Liver (tissue), 9 donors: ENCODE data around the gene GBX1. TPM values are rescaled to one million over a fixed set of nuclear protein-coding genes. Genes with fewer than 3 reads are reported as not detected.

Experiments used
- DNase-seq: peaks from one replicate; pipeline ENCODE4 v3.0.0-alpha.2; 2017; ENCODE audit warnings: low spot score
- H3K27ac ChIP-seq, 2 donors: one replicate each; pipeline ENCODE4 v1.7.0; 2013; ENCODE audit warnings: inconsistent platforms in 2 of 2, low read length in 2 of 2, control low read depth in 1 of 2, low read depth in 1 of 2, mild to moderate bottlenecking in 1 of 2
- H3K27me3 ChIP-seq, 4 donors: one replicate each; pipeline versions ENCODE4 v1.6.1 to v1.7.0; 2013; ENCODE audit warnings: low read length in 3 of 4, inconsistent platforms in 1 of 4, mild to moderate bottlenecking in 1 of 4, moderate library complexity in 1 of 4; ENCODE audit not compliant: control insufficient read depth in 4 of 4, insufficient read depth in 4 of 4
- H3K36me3 ChIP-seq, 4 donors: one replicate each; pipeline versions ENCODE4 v1.6.1 to v1.7.0; 2013; ENCODE audit warnings: low read length in 3 of 4, mild to moderate bottlenecking in 3 of 4, low read depth in 1 of 4, moderate library complexity in 1 of 4; ENCODE audit not compliant: control insufficient read depth in 4 of 4, insufficient read depth in 3 of 4
- H3K4me1 ChIP-seq, 4 donors: one replicate each; pipeline versions ENCODE4 v1.6.1 to v1.7.0; 2013; ENCODE audit warnings: low read length in 3 of 4, mild to moderate bottlenecking in 3 of 4, moderate library complexity in 1 of 4; ENCODE audit not compliant: control insufficient read depth in 4 of 4, insufficient read depth in 4 of 4
- H3K4me3 ChIP-seq, 3 donors: one replicate each; pipeline versions ENCODE4 v1.6.1 to v1.7.0; 2013; ENCODE audit warnings: low read length in 3 of 3, control low read depth in 1 of 3, low read depth in 1 of 3, mild to moderate bottlenecking in 1 of 3
- H3K9ac ChIP-seq, 2 donors: one replicate each; pipeline ENCODE4 v1.7.0; 2013; ENCODE audit warnings: low read length in 2 of 2, mild to moderate bottlenecking in 2 of 2, moderate library complexity in 2 of 2, control low read depth in 1 of 2, low read depth in 1 of 2
- H3K9me3 ChIP-seq, 4 donors: one replicate each; pipeline versions ENCODE4 v1.6.1 to v1.7.0; 2013; ENCODE audit warnings: low read length in 3 of 4; ENCODE audit not compliant: control insufficient read depth in 4 of 4
- ATF3 ChIP-seq: IDR thresholded peaks from 2 replicates; pipeline ENCODE4 v1.6.1; 2016; ENCODE audit warnings: antibody characterized with exemption
- FOXA1 ChIP-seq: IDR thresholded peaks from 2 replicates; pipeline ENCODE4 v1.6.1; 2016; ENCODE audit warnings: antibody characterized with exemption
- FOXA2 ChIP-seq: IDR thresholded peaks from 2 replicates; pipeline ENCODE4 v1.6.1; 2016; ENCODE audit warnings: antibody characterized with exemption
- GABPA ChIP-seq, 2 donors: IDR thresholded peaks in 1 of 2; conservative IDR thresholded peaks in 1 of 2; 2 replicates each; pipeline ENCODE4 v1.6.1; 2016; ENCODE audit warnings: antibody characterized with exemption in 2 of 2, mild to moderate bottlenecking in 1 of 2, moderate library complexity in 1 of 2
- HNF4G ChIP-seq: IDR thresholded peaks from 2 replicates; pipeline ENCODE4 v1.6.1; 2016; ENCODE audit warnings: antibody characterized with exemption
- JUND ChIP-seq, 2 donors: IDR thresholded peaks; 2 replicates each; pipeline ENCODE4 v1.6.1; 2016; ENCODE audit warnings: antibody characterized with exemption in 2 of 2
- NR2F2 ChIP-seq: IDR thresholded peaks from 2 replicates; pipeline ENCODE4 v1.6.1; 2016; ENCODE audit warnings: antibody characterized with exemption
- RAD21 ChIP-seq, 2 donors: IDR thresholded peaks; 2 replicates each; pipeline ENCODE4 v1.6.1; 2016; ENCODE audit warnings: antibody characterized with exemption in 2 of 2, mild to moderate bottlenecking in 2 of 2
- RXRA ChIP-seq, 2 donors: IDR thresholded peaks; 2 replicates each; pipeline ENCODE4 v1.6.1; 2017 to 2018; ENCODE audit warnings: antibody characterized with exemption in 2 of 2, mild to moderate bottlenecking in 1 of 2
- SP1 ChIP-seq: IDR thresholded peaks from 2 replicates; pipeline ENCODE4 v1.6.1; 2018; ENCODE audit warnings: antibody characterized with exemption, mild to moderate bottlenecking
- TAF1 ChIP-seq: conservative IDR thresholded peaks from 2 replicates; pipeline ENCODE4 v1.6.1; 2016; ENCODE audit warnings: antibody characterized with exemption, mild to moderate bottlenecking
- YY1 ChIP-seq: IDR thresholded peaks from 2 replicates; pipeline ENCODE4 v1.6.1; 2016; ENCODE audit warnings: antibody characterized with exemption, mild to moderate bottlenecking
- ZBTB33 ChIP-seq: IDR thresholded peaks from 2 replicates; pipeline ENCODE4 v1.6.1; 2016; ENCODE audit warnings: antibody characterized with exemption
- WGBS: extraction: QIAGEN DNeasy Blood & Tissue Kit; methylation state at CpG from one replicate; pipeline ENCODE4 v1.1.7; 2013; 5-methylcytosine and 5-hydroxymethylcytosine counted together
- polyA plus RNA-seq, 2 donors: library from polyadenylated mRNA; stranded (reverse) in 1 of 2; unstranded in 1 of 2; fragments of 200-250 nt in 1 of 2; fragments of >200 nt in 1 of 2; fragmentation: Nextera tagmentation in 1 of 2; extraction: Ambion mirVana in 1 of 2; gene quantifications; one replicate each; pipeline versions ENCODE4 v1.2.1 to v1.2.3, GENCODE V29; 2013 to 2015
- total RNA-seq, 2 donors: library from RNA; depleted of rRNA; stranded (reverse); fragments of >200 nt; gene quantifications; one replicate each; pipeline ENCODE4 v1.2.3, GENCODE V29; 2014
- TF ChIP-seq, protein P1 (sequence below): fragments of 150-350 bp; IDR thresholded peaks from 2 replicates; pipeline ENCODE4 v1.5.1; 2017; ENCODE audit warnings: improper control_type of control experiment, low read depth, low read length; ENCODE audit not compliant: missing input control
- donor health status: healthy.
- donor health status: healthy.
- donor health status: healthy.
- donor health status: healthy.
- donor health status: healthy.

Gene GBX1
- total and polyA plus RNA-seq, 4 donors: not detected

DNA sequence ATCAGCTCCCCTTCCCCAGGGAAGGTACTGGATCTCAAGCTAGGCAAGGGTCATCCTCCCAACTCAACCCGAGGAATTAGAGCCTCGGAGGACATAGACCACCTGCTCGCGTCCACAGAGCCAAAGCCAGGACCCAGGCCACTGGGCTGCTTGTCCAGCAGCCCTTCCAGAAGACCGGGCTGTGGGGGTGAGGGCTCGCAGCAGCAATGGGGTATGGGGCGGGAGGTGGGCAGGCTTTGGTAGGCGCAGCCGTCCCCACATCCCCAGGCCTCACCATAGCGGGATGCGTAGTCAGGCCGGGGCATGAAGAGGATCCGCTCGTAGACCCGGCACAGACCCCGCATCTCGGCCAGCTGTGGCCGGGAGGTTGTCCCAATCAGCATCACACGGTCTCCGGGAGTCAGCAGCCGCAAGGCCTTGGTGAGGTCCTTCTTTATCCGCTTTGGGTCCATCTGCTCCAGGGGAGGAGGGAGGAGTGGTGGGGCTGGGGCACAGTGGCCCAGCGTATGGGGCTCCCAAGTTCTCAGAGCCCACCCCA, 24.6 kb upstream of the GBX1 start (continued):
- TF ChIP-seq RXRA (IDR thresholded peaks at IDR 0.05) (no peak), FOXA2 (no peak), TAF1 (no peak), HNF4G (no peak), FOXA1 (no peak), ATF3 (no peak), RAD21 (IDR thresholded peaks at IDR 0.05) (no peak)
- TF ChIP-seq, protein P1, sequence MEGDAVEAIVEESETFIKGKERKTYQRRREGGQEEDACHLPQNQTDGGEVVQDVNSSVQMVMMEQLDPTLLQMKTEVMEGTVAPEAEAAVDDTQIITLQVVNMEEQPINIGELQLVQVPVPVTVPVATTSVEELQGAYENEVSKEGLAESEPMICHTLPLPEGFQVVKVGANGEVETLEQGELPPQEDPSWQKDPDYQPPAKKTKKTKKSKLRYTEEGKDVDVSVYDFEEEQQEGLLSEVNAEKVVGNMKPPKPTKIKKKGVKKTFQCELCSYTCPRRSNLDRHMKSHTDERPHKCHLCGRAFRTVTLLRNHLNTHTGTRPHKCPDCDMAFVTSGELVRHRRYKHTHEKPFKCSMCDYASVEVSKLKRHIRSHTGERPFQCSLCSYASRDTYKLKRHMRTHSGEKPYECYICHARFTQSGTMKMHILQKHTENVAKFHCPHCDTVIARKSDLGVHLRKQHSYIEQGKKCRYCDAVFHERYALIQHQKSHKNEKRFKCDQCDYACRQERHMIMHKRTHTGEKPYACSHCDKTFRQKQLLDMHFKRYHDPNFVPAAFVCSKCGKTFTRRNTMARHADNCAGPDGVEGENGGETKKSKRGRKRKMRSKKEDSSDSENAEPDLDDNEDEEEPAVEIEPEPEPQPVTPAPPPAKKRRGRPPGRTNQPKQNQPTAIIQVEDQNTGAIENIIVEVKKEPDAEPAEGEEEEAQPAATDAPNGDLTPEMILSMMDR: no peak

DNA sequence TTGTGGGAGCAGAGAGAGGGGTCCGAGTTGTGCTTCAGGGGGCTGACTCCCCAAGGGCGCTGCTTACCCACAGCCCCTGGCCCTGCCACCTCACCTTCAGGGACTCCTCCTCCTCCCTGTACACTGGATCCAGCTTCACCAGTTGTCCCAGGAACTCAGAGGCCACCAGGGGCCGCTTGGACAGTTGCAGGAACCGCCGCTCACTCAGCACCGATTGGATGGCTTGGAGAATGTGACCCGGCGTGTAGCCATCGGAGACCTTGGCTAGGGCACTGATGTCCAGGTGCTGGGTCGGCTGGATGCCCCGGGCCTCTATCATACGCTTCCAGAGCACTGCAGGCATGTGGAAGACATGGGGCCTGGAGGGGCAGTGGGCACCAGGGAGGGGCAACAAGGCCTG, 24.1 kb upstream of the GBX1 start:
- DNase-seq: no peak
- Histone ChIP-seq H3K36me3 (no peaks in the 10 kb centered on the region), H3K4me3 (no peak overlapping the region), H3K9me3 (no peaks in the 10 kb centered on the region), H3K27ac (no peak overlapping the region), H3K9ac (no peak overlapping the region), H3K4me1 (no peaks in the 10 kb centered on the region), H3K27me3 (peaks cover 0 to 9% (median under 1%) of the 10 kb centered on the region in 4 donors)
- TF ChIP-seq ATF3 (no peak), FOXA2 (no peak), NR2F2 (no peak), JUND (IDR thresholded peaks at IDR 0.05) (no peak), GABPA (IDR thresholded peaks at IDR 0.05 in 1 of 2, conservative IDR thresholded peaks at IDR 0.05 in 1 of 2) (no peak)
- 73% methylated on average over 12 of the region's 12 CpGs for WGBS

- Histone ChIP-seq H3K36me3 (no peaks in the 10 kb centered on the region), H3K27ac (no peak overlapping the region)
- no peak for TF ChIP-seq FOXA2
- TF ChIP-seq, protein P1: no peak
- no peak for TF ChIP-seq SP1
- TF ChIP-seq ZBTB33: no peak
- no peak for TF ChIP-seq HNF4G
- no peak for TF ChIP-seq NR2F2
- no peak for TF ChIP-seq YY1
- TF ChIP-seq RAD21 (IDR thresholded peaks at IDR 0.05): no peak
- no peak for TF ChIP-seq ATF3
- no peak for TF ChIP-seq RXRA (IDR thresholded peaks at IDR 0.05)
- no peak for TF ChIP-seq GABPA (IDR thresholded peaks at IDR 0.05 in 1 of 2, conservative IDR thresholded peaks at IDR 0.05 in 1 of 2)
- TF ChIP-seq TAF1: no peak
- no peak for TF ChIP-seq FOXA1
Measured at GRCh38 chr7:151189038-151189437, 21.5 kb upstream of the GBX1 start.

More at GRCh38 chr7:151189038-151189437, 21.5 kb upstream of the GBX1 start:
- Histone ChIP-seq H3K4me3 (no peak overlapping the region), H3K9me3 (no peaks in the 10 kb centered on the region), H3K27me3 (no peaks in the 10 kb centered on the region), H3K9ac (no peak overlapping the region), H3K4me1 (no peaks in the 10 kb centered on the region)
- WGBS: 77% methylated on average over 4 of the region's 4 CpGs
- DNase-seq: no peak
